22Rv1 (cell line): ENCODE results near the gene LRRC28.

ENCODE experiments used
- H3K27ac ChIP-seq: fragments of 450-650 bp; 2 replicates; pipeline ENCODE4 v1.5.1; 2017
- ZFX ChIP-seq: fragments of 450-650 bp; IDR thresholded peaks from 2 replicates; pipeline ENCODE4 v1.6.1; 2017; ENCODE audit warnings: antibody characterized with exemption, borderline replicate concordance
- TF ChIP-seq, protein P1 (sequence below): fragments of 450-650 bp; IDR thresholded peaks from 2 replicates; pipeline ENCODE4 v1.5.1; 2017; ENCODE audit warnings: mild to moderate bottlenecking

The LRRC28 gene

GRCh38 chr15:99438224-99438585 lies 186.9 kb downstream of the LRRC28 start:
- no peak overlapping the region for H3K27ac ChIP-seq
- no peak for TF ChIP-seq ZFX
- TF ChIP-seq, protein P1, sequence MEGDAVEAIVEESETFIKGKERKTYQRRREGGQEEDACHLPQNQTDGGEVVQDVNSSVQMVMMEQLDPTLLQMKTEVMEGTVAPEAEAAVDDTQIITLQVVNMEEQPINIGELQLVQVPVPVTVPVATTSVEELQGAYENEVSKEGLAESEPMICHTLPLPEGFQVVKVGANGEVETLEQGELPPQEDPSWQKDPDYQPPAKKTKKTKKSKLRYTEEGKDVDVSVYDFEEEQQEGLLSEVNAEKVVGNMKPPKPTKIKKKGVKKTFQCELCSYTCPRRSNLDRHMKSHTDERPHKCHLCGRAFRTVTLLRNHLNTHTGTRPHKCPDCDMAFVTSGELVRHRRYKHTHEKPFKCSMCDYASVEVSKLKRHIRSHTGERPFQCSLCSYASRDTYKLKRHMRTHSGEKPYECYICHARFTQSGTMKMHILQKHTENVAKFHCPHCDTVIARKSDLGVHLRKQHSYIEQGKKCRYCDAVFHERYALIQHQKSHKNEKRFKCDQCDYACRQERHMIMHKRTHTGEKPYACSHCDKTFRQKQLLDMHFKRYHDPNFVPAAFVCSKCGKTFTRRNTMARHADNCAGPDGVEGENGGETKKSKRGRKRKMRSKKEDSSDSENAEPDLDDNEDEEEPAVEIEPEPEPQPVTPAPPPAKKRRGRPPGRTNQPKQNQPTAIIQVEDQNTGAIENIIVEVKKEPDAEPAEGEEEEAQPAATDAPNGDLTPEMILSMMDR = no peak

- no peak overlapping the region for H3K27ac ChIP-seq
- TF ChIP-seq ZFX = no peak
- TF ChIP-seq, protein P1 = no peak
These were observed 187.6 kb downstream of the LRRC28 start for GRCh38 chr15:99438691-99439523.

DNA sequence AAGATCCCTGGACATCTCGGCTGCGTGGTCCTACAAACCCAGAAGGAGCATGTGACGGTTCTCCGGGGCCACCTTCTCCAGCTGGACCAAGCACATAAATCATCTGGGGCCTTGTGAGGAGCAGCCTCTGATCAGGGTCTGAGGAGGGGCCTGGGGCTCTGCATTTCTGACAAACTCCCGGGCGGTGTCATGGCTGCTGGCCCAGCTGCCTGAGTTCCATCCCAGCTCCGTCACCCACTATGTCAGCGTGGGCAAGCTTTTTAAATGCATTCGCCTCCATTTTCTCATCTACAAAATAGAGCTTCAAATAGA lies 188.2 kb downstream of the LRRC28 start:
- H3K27ac ChIP-seq = no peak overlapping the region
- TF ChIP-seq ZFX = no peak

GRCh38 chr15:99440029-99440428 lies 188.7 kb downstream of the LRRC28 start:
- TF ChIP-seq, protein P1 = no peak
- TF ChIP-seq ZFX = no peak
- no peak overlapping the region for H3K27ac ChIP-seq
